ENCODE results near the gene PPHLN1. TPM values are rescaled to one million over a fixed set of nuclear protein-coding genes. Genes with fewer than 3 reads are reported as not detected.

The PPHLN1 gene
- total and polyA plus RNA-seq, 12 donors, result 22.5 to 91.1 (median 52.6) TPM

DNA sequence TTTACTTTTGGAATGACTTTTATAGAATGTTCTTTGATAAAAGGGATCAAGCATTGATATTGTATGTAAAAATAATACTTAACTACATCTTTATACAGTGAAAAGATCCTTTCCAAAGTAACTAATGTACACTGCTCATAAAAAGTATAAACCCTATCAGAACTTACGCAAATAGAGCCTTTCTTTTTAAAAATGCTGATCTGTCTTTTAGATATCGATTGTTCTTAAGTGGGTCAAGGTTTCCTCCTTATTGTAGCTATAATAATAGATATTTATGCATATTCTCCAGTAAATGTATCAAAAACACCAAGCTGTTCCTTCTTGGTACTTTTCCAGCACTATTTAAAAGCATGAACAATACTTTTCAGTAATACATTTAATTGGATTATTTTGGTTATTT lies 68.5 kb downstream of the PPHLN1 start:
- Histone ChIP-seq H3K4me1 (replicated peaks in 1 of 2) (no peaks in the 10 kb centered on the region), H3K27me3 (no peaks in the 10 kb centered on the region), H3K9me3 (replicated peaks in 1 of 3) (no peaks in the 10 kb centered on the region), H3K4me3 (no peak overlapping the region), H3K36me3 (replicated peaks in 1 of 2) (no peaks in the 10 kb centered on the region), H3K27ac (no peak overlapping the region)
- no peak for TF ChIP-seq POLR2A (IDR thresholded peaks at IDR 0.05)
- TF ChIP-seq, protein P1, sequence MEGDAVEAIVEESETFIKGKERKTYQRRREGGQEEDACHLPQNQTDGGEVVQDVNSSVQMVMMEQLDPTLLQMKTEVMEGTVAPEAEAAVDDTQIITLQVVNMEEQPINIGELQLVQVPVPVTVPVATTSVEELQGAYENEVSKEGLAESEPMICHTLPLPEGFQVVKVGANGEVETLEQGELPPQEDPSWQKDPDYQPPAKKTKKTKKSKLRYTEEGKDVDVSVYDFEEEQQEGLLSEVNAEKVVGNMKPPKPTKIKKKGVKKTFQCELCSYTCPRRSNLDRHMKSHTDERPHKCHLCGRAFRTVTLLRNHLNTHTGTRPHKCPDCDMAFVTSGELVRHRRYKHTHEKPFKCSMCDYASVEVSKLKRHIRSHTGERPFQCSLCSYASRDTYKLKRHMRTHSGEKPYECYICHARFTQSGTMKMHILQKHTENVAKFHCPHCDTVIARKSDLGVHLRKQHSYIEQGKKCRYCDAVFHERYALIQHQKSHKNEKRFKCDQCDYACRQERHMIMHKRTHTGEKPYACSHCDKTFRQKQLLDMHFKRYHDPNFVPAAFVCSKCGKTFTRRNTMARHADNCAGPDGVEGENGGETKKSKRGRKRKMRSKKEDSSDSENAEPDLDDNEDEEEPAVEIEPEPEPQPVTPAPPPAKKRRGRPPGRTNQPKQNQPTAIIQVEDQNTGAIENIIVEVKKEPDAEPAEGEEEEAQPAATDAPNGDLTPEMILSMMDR (IDR thresholded peaks at IDR 0.05), result no peak
- intact Hi-C loops (cut with DNase I), result no loop called here
- no peak for DNase-seq
- 61 to 80% (median 67%) methylated on average over 2 of the region's 2 CpGs for WGBS, 4 donors

DNA sequence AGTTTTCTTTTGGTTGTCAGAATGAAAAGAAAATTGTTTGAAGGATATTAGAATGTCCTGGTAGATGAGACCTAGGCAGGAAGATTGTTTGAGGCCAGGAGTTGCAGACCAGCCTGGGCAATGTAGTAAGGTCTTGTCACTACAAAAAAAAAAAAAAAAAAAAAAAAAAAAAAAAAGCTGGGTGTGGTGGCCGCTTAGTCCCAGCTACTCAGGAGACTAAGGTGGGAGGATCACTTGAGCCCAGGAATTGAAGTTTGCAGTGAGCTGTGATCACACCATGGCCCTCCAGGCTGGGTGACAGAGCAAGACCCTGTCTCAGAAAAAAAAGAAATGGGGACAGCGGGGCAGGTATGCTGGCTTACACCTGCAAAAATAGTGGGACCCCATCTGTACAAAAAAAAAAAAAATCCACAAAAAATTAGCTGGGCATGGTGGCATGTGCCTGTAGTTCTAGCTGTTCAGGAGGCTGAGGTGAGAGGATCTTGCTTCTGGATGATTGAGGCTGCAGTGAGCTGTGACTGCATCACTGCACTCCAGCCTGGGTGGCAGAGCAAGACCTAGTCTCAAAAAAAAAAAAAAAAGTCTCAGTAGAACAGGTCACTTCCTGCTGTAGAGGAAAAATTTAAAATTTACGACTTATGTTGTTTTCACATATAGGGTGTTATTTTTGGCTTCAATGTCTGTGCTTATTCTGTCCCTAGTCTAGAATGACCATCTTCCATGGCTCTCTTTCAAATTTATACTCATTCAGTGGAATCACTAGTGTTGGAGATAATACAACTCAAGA lies 70.7 kb downstream of the PPHLN1 start:
- Histone ChIP-seq H3K4me1 (replicated peaks in 1 of 2) (no peaks in the 10 kb centered on the region), H3K4me3 (no peak overlapping the region), H3K9me3 (replicated peaks in 1 of 3) (no peaks in the 10 kb centered on the region), H3K27me3 (no peaks in the 10 kb centered on the region), H3K36me3 (replicated peaks in 1 of 2) (no peaks in the 10 kb centered on the region), H3K27ac (no peak overlapping the region)
- no peak for TF ChIP-seq POLR2A (IDR thresholded peaks at IDR 0.05)
- TF ChIP-seq, protein P1 (IDR thresholded peaks at IDR 0.05), result no peak
- WGBS, 4 donors, result 91 to 95% (median 92%) methylated on average over 3 of the region's 3 CpGs
- intact Hi-C loops (cut with DNase I), result no loop called here
- no peak for DNase-seq

DNA sequence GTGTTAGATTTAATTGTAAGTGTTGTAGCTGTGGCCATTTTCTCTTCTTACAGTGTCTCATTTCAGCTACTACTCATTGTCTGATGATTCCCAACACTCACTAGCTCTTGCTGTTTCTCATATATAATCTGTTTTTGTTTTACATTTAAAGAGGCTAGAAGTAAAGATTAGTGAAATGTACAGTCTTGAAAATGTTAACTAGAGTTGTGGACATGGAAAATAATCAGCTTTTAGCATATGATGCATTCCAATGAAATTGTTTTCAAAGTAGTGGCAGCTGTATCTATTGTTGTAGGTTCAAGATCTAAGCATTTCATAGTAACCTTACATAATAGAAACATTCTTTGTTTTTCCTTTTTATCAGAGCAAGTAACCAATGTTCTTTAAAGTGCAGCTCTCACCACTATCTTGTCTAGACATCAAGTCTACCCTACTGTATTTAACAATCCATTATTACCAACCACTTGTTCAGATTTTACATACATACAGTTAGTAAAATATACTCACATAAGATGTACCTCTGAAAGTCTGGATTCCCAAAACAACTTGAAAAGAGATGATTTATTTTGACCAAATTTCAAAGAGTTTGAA lies 76.9 kb downstream of the PPHLN1 start:
- Histone ChIP-seq H3K9me3 (replicated peaks in 1 of 3) (no peaks in the 10 kb centered on the region), H3K4me1 (replicated peaks in 1 of 2) (no peaks in the 10 kb centered on the region), H3K27me3 (no peaks in the 10 kb centered on the region), H3K4me3 (no peak overlapping the region), H3K27ac (no peak overlapping the region), H3K36me3 (replicated peaks in 1 of 2) (peaks cover 0 to 6% of the 10 kb centered on the region in 2 donors)
- no peak for DNase-seq
- no peak for TF ChIP-seq POLR2A (IDR thresholded peaks at IDR 0.05)
- TF ChIP-seq, protein P1 (IDR thresholded peaks at IDR 0.05), result no peak
- intact Hi-C loops (cut with DNase I), result no loop called here

DNA sequence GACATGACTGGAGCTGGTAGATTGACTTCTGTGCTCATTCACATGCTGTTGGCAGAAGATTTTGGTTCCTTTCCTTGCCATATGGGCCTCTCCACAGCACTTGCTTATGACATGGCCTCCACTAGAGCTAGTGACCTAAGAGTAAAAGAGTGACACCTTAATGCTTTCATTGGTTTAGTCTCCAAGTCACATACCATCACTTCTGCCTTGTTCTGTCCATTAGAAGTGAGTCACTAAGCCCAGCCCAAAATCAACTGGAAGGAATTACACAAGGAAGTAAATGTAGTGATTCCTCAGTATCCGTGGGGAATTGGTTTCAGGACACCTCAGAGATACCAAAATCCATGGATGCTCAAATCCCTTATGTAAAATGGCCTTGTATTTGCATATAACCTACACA lies 81.3 kb downstream of the PPHLN1 start:
- intact Hi-C loops (cut with DNase I), result no loop called here
- no peak for DNase-seq
- H3K9me3 ChIP-seq (replicated peaks in 1 of 3), result no peaks in the 10 kb centered on the region
- H3K27me3 ChIP-seq, result no peaks in the 10 kb centered on the region
- H3K27ac ChIP-seq, result no peak overlapping the region
- WGBS, 4 donors, result 89 to 100% (median 97%) methylated on average over 1 of the region's 1 CpG
- no peaks in the 10 kb centered on the region for H3K36me3 ChIP-seq (replicated peaks in 1 of 2)
- TF ChIP-seq, protein P1 (IDR thresholded peaks at IDR 0.05), result no peak
- TF ChIP-seq POLR2A (IDR thresholded peaks at IDR 0.05), result no peak
- no peaks in the 10 kb centered on the region for H3K4me1 ChIP-seq (replicated peaks in 1 of 2)
- no peak overlapping the region for H3K4me3 ChIP-seq
